GM23338 (cell line): ENCODE data around the gene ZBTB42. TPM values are rescaled to one million over a fixed set of nuclear protein-coding genes. Genes with fewer than 3 reads are reported as not detected.

ENCODE experiments used
- ATAC-seq: fragments of 200-7000 bp; cut with Tn5 transposase; 3 replicates; pipeline ENCODE4 v1.9.1; 2020
- DNase-seq: peaks from one replicate; pipeline ENCODE4 v3.0.0-alpha.2; 2015; ENCODE audit warnings: low spot score
- H2AFZ ChIP-seq: fragments of 200-600 bp; sonication (generic); 2 replicates; pipeline ENCODE4 v1.8.0; 2016; ENCODE audit warnings: antibody characterized with exemption, mild to moderate bottlenecking, moderate library complexity
- H3F3A ChIP-seq: fragments of 200-600 bp; sonication (generic); replicated peaks from 2 replicates; pipeline ENCODE4 v1.8.0; 2017; ENCODE audit warnings: antibody characterized with exemption, mixed run types, low read depth
- H3K27ac ChIP-seq: fragments of 200-600 bp; sonication (generic); 2 replicates; pipeline ENCODE4 v1.6.1; 2016; ENCODE audit warnings: low read depth
- H3K27me3 ChIP-seq: fragments of 200-600 bp; sonication (generic); 2 replicates; pipeline ENCODE4 v1.8.0; 2016; ENCODE audit warnings: mild to moderate bottlenecking, mixed run types, moderate library complexity; ENCODE audit not compliant: insufficient read depth
- H3K36me3 ChIP-seq: fragments of 200-600 bp; sonication (generic); 2 replicates; pipeline ENCODE4 v1.8.0; 2016; ENCODE audit warnings: mild to moderate bottlenecking; ENCODE audit not compliant: insufficient read depth
- H3K4me1 ChIP-seq: fragments of 200-600 bp; sonication (generic); 2 replicates; pipeline ENCODE4 v1.8.0; 2016; ENCODE audit warnings: mild to moderate bottlenecking, moderate library complexity; ENCODE audit not compliant: insufficient read depth
- H3K4me2 ChIP-seq: fragments of 200-600 bp; sonication (generic); 2 replicates; pipeline ENCODE4 v1.7.1; 2017; ENCODE audit warnings: mixed run types
- H3K4me3 ChIP-seq: fragments of 200-600 bp; sonication (generic); 2 replicates; pipeline ENCODE4 v1.6.1; 2016; ENCODE audit warnings: mixed run types
- H3K79me2 ChIP-seq: fragments of 200-600 bp; sonication (generic); replicated peaks from 2 replicates; pipeline ENCODE4 v1.8.0; 2017; ENCODE audit warnings: mild to moderate bottlenecking; ENCODE audit not compliant: insufficient read depth
- H3K9me2 ChIP-seq: fragments of 200-600 bp; sonication (generic); 2 replicates; pipeline ENCODE4 v1.8.0; 2017; ENCODE audit not compliant: insufficient read depth
- H4K20me1 ChIP-seq: fragments of 200-600 bp; sonication (generic); replicated peaks from 2 replicates; pipeline ENCODE4 v1.8.0; 2017; ENCODE audit warnings: mild to moderate bottlenecking; ENCODE audit not compliant: insufficient read depth
- H3K27ac Mint-ChIP-seq: 2 replicates; pipeline ENCODE4 v1.8.0; 2020; ENCODE audit warnings: inconsistent platforms, mild to moderate bottlenecking, moderate library complexity, mixed read lengths
- H3K27me3 Mint-ChIP-seq: 3 replicates; pipeline ENCODE4 v1.8.0; 2022; ENCODE audit warnings: low read depth, mild to moderate bottlenecking, moderate library complexity, mixed read lengths, inconsistent platforms; ENCODE audit not compliant: insufficient read depth, poor library complexity
- H3K36me3 Mint-ChIP-seq: 3 replicates; pipeline ENCODE4 v1.8.0; 2021; ENCODE audit warnings: low read depth, mild to moderate bottlenecking, inconsistent platforms, moderate library complexity, mixed read lengths
- H3K4me1 Mint-ChIP-seq: 3 replicates; pipeline ENCODE4 v1.8.0; 2020; ENCODE audit warnings: mild to moderate bottlenecking, inconsistent platforms, mixed read lengths
- H3K4me3 Mint-ChIP-seq: 3 replicates; pipeline ENCODE4 v1.8.0; 2021; ENCODE audit warnings: moderate library complexity, mild to moderate bottlenecking, inconsistent platforms, mixed read lengths
- H3K9me3 Mint-ChIP-seq: 3 replicates; pipeline ENCODE4 v1.8.0; 2020; ENCODE audit warnings: moderate library complexity, mild to moderate bottlenecking, inconsistent platforms, mixed read lengths
- CREB1 ChIP-seq: fragments of 250-450 bp; sonication (Bioruptor Pico); IDR thresholded peaks from 2 replicates; pipeline ENCODE4 v1.5.0; 2020; ENCODE audit warnings: low read depth, mild to moderate bottlenecking, moderate library complexity
- CTCF ChIP-seq, 2 experiments: fragments of 200-600 bp in 1 of 2; sonication (generic) in 1 of 2; conservative IDR thresholded peaks; 2 replicates each; pipeline versions ENCODE4 v1.5.1 to v1.6.1; 2016 to 2017; ENCODE audit warnings: antibody characterized with exemption in 2 of 2, low read depth in 2 of 2, mild to moderate bottlenecking in 2 of 2, moderate library complexity in 1 of 2
- ETS1 ChIP-seq: IDR thresholded peaks from 2 replicates; pipeline ENCODE4 v1.6.1; 2016; ENCODE audit warnings: antibody characterized with exemption
- EZH2phosphoT487 ChIP-seq: fragments of 200-600 bp; sonication (generic); IDR thresholded peaks from one replicate; pipeline ENCODE4 v1.8.1; 2018; ENCODE audit warnings: antibody characterized with exemption; ENCODE audit not compliant: unreplicated experiment
- JUNB ChIP-seq: IDR thresholded peaks from one replicate; pipeline ENCODE4 v1.6.1; 2016; ENCODE audit warnings: antibody characterized with exemption; ENCODE audit not compliant: unreplicated experiment
- NANOG ChIP-seq: IDR thresholded peaks from 2 replicates; pipeline ENCODE4 v1.6.1; 2016; ENCODE audit warnings: antibody characterized with exemption, borderline replicate concordance
- POLR2AphosphoS5 ChIP-seq: IDR thresholded peaks from 2 replicates; pipeline ENCODE4 v1.6.1; 2016; ENCODE audit warnings: antibody characterized with exemption, low read depth
- REST ChIP-seq: IDR thresholded peaks from one replicate; pipeline ENCODE4 v1.6.1; 2018; ENCODE audit warnings: antibody characterized with exemption; ENCODE audit not compliant: unreplicated experiment
- STAT1 ChIP-seq: IDR thresholded peaks from one replicate; pipeline ENCODE4 v1.6.1; 2016; ENCODE audit warnings: antibody characterized with exemption; ENCODE audit not compliant: unreplicated experiment
- ZNF114 ChIP-seq: fragments of 250-450 bp; sonication (Bioruptor Pico); IDR thresholded peaks from 2 replicates; pipeline ENCODE4 v1.5.0; 2020; ENCODE audit warnings: mild to moderate bottlenecking, moderate library complexity
- ZNF331 ChIP-seq: fragments of 250-450 bp; sonication (Bioruptor Pico); IDR thresholded peaks from 2 replicates; pipeline ENCODE4 v1.5.0; 2020; ENCODE audit warnings: low read depth, mild to moderate bottlenecking, moderate library complexity
- polyA plus RNA-seq: library from polyadenylated mRNA; unstranded; fragments of >200 nt; fragmentation: Nextera tagmentation; extraction: Ambion mirVana; gene quantifications from 2 replicates; pipeline ENCODE4 v1.2.1, GENCODE V29; 2016
- total RNA-seq: library from RNA; depleted of rRNA; stranded (reverse); fragments of >200 nt; shearing (Covaris generic); gene quantifications from 2 replicates; pipeline ENCODE4 v1.2.3, GENCODE V29; 2014

Gene ZBTB42
- total and polyA plus RNA-seq, 2 experiments from 2014 or later, result 0.70 to 4.4 TPM

GRCh38 chr14:104754213-104754851 is 46.6 kb upstream of the ZBTB42 start (continued):
- no peak for TF ChIP-seq JUNB
- TF ChIP-seq CTCF (conservative IDR thresholded peaks at IDR 0.05; ENCODE audit: low read depth in 2 of 2), result no peak

GRCh38 chr14:104755621-104756020 is 45.3 kb upstream of the ZBTB42 start:
- Histone ChIP-seq H3K4me3 (no peak overlapping the region), H3K79me2 (peaks cover 39% of the 10 kb centered on the region), H3K4me2 (no peak overlapping the region), H2AFZ (no peak overlapping the region), H3K4me1 (peaks cover 6% of the 10 kb centered on the region; the same call in 1 of the 2 replicates), H3K9me2 (no peaks in the 10 kb centered on the region), H3K27me3 (no peaks in the 10 kb centered on the region), H3F3A (no peaks in the 10 kb centered on the region), H3K36me3 (no peaks in the 10 kb centered on the region), H4K20me1 (peaks cover 11% of the 10 kb centered on the region), H3K27ac (no peak overlapping the region)
- peaks cover 12% of the 10 kb centered on the region for H3K9me3 Mint-ChIP-seq
- no peak for TF ChIP-seq ETS1
- no peak for TF ChIP-seq NANOG
- TF ChIP-seq CREB1 (CRISPR knock-in tag), result no peak
- H3K27ac Mint-ChIP-seq, result no peak overlapping the region
- H3K36me3 Mint-ChIP-seq, result peaks cover 62% of the 10 kb centered on the region
- ATAC-seq, result no peak
- peaks cover 36% of the 10 kb centered on the region for H3K27me3 Mint-ChIP-seq
- H3K4me1 Mint-ChIP-seq, result peaks cover 22% of the 10 kb centered on the region
- DNase-seq, result no peak
- H3K4me3 Mint-ChIP-seq, result no peak overlapping the region

- no peak overlapping the region for H3K27ac Mint-ChIP-seq
- H4K20me1 ChIP-seq, result peaks cover 11% of the 10 kb centered on the region
- peaks cover 30% of the 10 kb centered on the region for H3K4me1 Mint-ChIP-seq
- TF ChIP-seq NANOG (no peak), JUNB (no peak), EZH2phosphoT487 (no peak), ZNF331 (CRISPR knock-in tag) (no peak), STAT1 (no peak), REST (no peak), POLR2AphosphoS5 (no peak), CREB1 (CRISPR knock-in tag) (no peak), ZNF114 (CRISPR knock-in tag) (no peak), ETS1 (no peak)
These were observed 44.2 kb upstream of the ZBTB42 start for GRCh38 chr14:104756477-104757237.

More at GRCh38 chr14:104756477-104757237, 44.2 kb upstream of the ZBTB42 start:
- no peak overlapping the region for H3K4me3 Mint-ChIP-seq
- Histone ChIP-seq H3K79me2 (peaks cover 39% of the 10 kb centered on the region), H2AFZ (no peak overlapping the region), H3K4me3 (no peak overlapping the region), H3K9me2 (no peaks in the 10 kb centered on the region), H3K4me1 (peaks cover 6% of the 10 kb centered on the region; the same call in 1 of the 2 replicates), H3F3A (no peaks in the 10 kb centered on the region), H3K27me3 (no peaks in the 10 kb centered on the region), H3K36me3 (no peaks in the 10 kb centered on the region), H3K4me2 (no peak overlapping the region), H3K27ac (no peak overlapping the region)
- DNase-seq (no peak), ATAC-seq (no peak)
- H3K27me3 Mint-ChIP-seq, result peaks cover 33% of the 10 kb centered on the region
- peaks cover 66% of the 10 kb centered on the region for H3K36me3 Mint-ChIP-seq
- H3K9me3 Mint-ChIP-seq, result peaks cover 5% of the 10 kb centered on the region; the same call in 2 of the 3 replicates
